Measurements from ENCODE around the gene SLC44A5. TPM values are rescaled to one million over a fixed set of nuclear protein-coding genes. Genes with fewer than 3 reads are reported as not detected.
"Not testable (repeated sequence)": the region's sequence is repeated elsewhere in the genome, so short reads cannot be mapped to it uniquely, and the experiment has no call there.

Gene SLC44A5
- polyA plus RNA-seq, 1 donor from 2014 or later: 2.7 TPM

DNA sequence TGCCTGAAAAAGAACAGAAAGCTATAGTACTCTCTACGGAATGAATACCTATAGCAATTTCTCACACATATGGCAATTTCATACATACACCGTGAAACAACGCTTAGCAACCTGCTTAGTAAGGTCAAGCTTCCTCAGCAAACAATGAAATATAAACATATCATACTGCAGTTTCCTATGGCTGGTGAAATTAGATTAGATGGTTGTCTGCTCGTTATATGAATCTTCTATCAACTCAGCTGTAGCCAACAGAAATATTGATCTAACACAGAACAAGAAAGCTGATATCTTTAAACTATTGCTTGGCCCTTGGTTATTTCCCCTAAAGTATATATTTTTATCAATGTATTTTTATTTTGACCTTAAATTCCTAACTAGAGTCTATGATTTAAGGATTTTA lies 187.8 kb downstream of the SLC44A5 start:
- H3K27ac Mint-ChIP-seq: no peak overlapping the region
- H3K4me3 Mint-ChIP-seq: no peak overlapping the region
- no peaks in the 10 kb centered on the region for H3K9me3 Mint-ChIP-seq
- H3K36me3 Mint-ChIP-seq: no peaks in the 10 kb centered on the region
- peaks cover 0 to 2% (median 0%) of the 10 kb centered on the region in 3 donors for H3K4me1 Mint-ChIP-seq
- H3K27me3 Mint-ChIP-seq: no peaks in the 10 kb centered on the region

DNA sequence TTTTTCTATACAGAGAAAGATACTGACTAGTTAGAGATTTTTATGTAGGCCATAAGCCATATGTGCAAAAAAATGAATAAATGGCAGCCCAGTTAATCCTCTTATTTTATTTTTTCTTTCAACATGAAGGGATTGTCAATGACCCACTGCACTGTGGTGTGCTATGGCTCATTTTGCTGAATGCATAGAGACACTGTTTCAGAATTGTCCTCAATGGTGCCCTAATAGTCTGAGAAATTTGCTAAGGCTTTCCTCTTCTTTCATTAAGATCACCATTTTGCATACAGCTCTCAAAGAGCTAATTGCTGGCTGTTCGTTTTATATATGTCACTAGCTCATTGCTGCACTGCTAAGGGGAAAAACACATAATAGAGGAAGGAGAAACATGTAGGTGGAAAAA lies 189.5 kb downstream of the SLC44A5 start:
- H3K27ac Mint-ChIP-seq: no peak overlapping the region

DNA sequence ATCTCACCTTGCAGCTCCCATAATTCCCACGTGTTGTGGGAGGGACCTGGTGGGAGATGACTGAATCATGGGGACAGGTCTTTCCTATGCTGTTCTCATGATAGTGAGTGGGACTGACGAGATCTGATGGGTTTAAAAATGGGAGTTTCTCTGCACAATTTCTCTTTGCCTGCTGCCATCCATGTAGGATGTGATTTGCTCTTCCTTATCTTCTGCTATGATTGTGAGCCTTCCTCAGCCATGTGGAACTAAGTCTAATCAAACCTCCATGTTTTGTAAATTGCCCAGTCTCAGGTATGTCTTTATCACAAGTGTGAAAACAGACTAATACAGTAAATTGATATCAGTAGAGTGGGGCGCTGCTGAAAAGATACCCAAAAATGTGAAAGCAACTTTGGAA lies 195.7 kb downstream of the SLC44A5 start:
- Mint-ChIP-seq H3K9me3 (peaks cover 2 to 5% (median 3%) of the 10 kb centered on the region in 3 donors), H3K27ac (no peak overlapping the region), H3K27me3 (no peaks in the 10 kb centered on the region), H3K4me3 (no peak overlapping the region), H3K36me3 (no peaks in the 10 kb centered on the region), H3K4me1 (peaks cover 0 to 2% (median 0%) of the 10 kb centered on the region in 3 donors)

More for the DNA sequence above, 189.5 kb downstream of the SLC44A5 start:
- H3K9me3 Mint-ChIP-seq: peaks cover 0 to 5% (median 0%) of the 10 kb centered on the region in 3 donors
- H3K36me3 Mint-ChIP-seq: no peaks in the 10 kb centered on the region
- H3K4me3 Mint-ChIP-seq: no peak overlapping the region
- H3K4me1 Mint-ChIP-seq: peaks cover 0 to 2% (median 0%) of the 10 kb centered on the region in 3 donors
- H3K27me3 Mint-ChIP-seq: no peaks in the 10 kb centered on the region

DNA sequence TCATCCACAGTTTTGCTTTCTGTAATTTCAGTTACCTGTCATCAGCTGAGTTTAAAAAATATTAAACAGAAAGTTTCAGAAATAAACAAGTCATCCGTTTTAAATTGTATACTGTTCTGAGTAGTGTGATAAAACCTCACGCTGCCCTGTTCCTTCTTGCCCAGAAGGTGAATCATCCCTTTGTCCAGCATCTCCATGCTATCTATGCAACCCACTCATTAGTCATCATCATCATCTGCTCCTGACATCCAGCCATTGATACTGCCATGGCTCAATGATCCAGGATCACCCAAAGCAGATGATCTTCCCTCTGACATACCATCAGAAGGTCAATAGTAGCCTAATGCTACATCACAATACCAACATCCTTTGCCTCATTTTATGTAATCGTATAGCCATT lies 198.3 kb downstream of the SLC44A5 start:
- Mint-ChIP-seq H3K27me3 (no peaks in the 10 kb centered on the region), H3K36me3 (no peaks in the 10 kb centered on the region), H3K27ac (no peak overlapping the region), H3K4me3 (no peak overlapping the region), H3K4me1 (peaks cover 0 to 2% (median 0%) of the 10 kb centered on the region in 3 donors), H3K9me3 (peaks cover 2 to 5% (median 3%) of the 10 kb centered on the region in 3 donors)

DNA sequence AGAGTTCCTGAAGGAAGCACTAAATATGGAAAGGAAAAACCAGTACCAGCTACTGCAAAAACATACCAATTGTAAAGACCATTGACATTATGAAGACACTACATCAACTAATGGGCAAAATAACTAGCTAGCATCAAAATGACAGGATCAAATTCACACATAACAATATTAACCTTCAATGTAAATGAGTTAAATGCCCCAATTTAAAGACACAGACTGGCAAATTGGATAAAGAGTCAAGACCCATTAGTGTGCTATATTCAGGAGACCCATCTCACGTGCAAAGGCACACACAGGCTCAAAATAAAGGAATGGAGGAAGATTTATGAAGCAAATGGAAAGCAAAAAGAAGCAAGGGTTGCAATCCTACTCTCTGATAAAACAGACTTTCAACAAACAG lies 206.2 kb downstream of the SLC44A5 start:
- not testable (repeated sequence) for H3K9me3 Mint-ChIP-seq, H3K27ac Mint-ChIP-seq, H3K27me3 Mint-ChIP-seq, H3K36me3 Mint-ChIP-seq, H3K4me1 Mint-ChIP-seq
- peak overlapping the region in 1 of 4 donors; percentile 42 for H3K4me3 Mint-ChIP-seq

DNA sequence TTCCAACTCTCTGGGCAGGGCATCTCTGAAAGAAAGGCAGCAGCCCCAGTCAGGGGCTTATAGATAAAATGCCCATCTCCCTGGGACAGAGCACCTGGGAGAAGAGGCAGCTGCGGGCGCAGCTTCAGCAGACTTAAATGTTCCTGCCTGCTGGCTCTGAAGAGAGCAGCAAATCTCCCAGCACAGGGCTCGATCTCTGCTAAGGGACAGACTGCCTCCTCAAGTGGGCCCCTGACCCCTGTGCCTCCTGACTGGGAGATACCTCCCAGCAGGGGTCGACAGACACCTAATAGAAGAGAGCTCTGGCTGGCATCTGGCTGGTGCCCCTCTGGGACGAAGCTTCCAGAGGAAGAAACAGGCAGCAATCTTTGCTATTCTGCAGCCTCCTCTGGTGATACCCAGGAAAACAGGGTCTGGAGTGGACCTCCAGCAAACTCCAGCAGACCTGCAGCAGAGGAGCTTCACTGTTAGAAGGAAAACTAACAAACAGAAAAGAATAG lies 207.7 kb downstream of the SLC44A5 start:
- not testable (repeated sequence) for H3K9me3 Mint-ChIP-seq, H3K4me3 Mint-ChIP-seq, H3K36me3 Mint-ChIP-seq, H3K4me1 Mint-ChIP-seq, H3K27ac Mint-ChIP-seq, H3K27me3 Mint-ChIP-seq

DNA sequence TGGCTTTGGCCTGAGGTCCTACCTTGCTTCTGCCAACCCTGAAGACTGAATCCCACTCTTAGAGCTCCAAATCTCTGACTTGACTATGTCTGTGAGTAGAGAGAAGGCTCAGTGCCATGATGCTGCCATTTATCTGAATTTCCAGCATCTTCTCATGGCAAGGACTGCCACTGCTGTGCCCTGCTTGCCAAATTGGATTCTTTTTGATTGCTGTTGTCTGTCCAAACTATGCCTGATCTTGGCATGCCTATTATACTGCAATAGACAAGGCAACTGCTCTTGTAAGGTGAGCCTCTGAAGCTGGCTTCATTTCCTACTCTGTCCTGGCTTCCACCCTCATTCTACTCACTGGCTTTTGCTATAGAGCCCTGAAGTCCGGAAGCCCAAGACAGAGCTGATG lies 210.2 kb downstream of the SLC44A5 start:
- H3K4me3 Mint-ChIP-seq: no peak overlapping the region
- peaks cover 7 to 13% (median 13%) of the 10 kb centered on the region in 3 donors for H3K4me1 Mint-ChIP-seq
- peaks cover 0 to 4% (median 0%) of the 10 kb centered on the region in 3 donors for H3K9me3 Mint-ChIP-seq
- H3K36me3 Mint-ChIP-seq: peaks cover 3% of the 10 kb centered on the region
- peaks cover 1% of the 10 kb centered on the region for H3K27me3 Mint-ChIP-seq
- no peak overlapping the region for H3K27ac Mint-ChIP-seq

DNA sequence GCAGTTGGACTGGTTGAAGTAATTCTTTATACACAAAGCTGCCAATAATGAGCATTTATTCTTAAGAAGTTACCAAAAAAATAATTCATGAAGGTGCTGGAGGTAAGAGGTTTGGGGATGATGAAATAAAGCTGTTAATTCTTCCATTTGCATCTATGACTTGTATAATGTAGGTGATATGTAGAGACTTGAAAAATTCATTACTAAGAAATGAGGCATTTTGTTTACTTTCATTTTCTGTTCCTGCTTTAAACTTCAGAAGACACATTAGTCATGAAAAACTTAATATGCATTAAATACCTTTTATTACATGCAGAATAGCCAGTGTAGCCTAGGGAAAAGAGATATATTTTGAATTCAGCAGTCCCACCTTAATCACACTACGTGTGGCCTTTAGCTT lies 214.2 kb downstream of the SLC44A5 start:
- H3K4me3 Mint-ChIP-seq: no peak overlapping the region
- H3K9me3 Mint-ChIP-seq: peaks cover 0 to 2% (median 0%) of the 10 kb centered on the region in 3 donors
- H3K27ac Mint-ChIP-seq: no peak overlapping the region
- H3K4me1 Mint-ChIP-seq: peaks cover 17 to 36% (median 33%) of the 10 kb centered on the region in 3 donors
- H3K27me3 Mint-ChIP-seq: no peaks in the 10 kb centered on the region
- H3K36me3 Mint-ChIP-seq: no peaks in the 10 kb centered on the region

DNA sequence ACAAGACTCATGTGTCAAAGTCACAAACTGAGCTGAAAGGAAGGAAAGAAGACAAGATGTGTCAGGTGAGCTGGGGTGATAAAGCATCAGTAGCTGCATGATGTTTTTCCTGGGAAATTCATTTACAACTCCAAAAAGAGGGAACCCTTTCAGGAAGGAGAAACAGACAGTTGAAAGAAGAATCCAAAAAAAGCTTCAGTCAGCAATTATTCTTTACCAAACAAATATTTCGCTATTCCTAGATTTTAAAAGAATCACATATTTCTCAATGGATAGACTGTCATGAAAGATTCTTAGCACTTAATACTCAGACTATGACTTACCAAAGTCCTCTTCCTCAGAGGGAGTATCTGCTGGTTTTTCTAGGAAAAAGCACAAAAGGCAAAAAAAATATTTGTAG lies 214.7 kb downstream of the SLC44A5 start:
- no peaks in the 10 kb centered on the region for H3K36me3 Mint-ChIP-seq
- H3K4me3 Mint-ChIP-seq: no peak overlapping the region
- no peak overlapping the region for H3K27ac Mint-ChIP-seq
- H3K4me1 Mint-ChIP-seq: peaks cover 17 to 40% (median 35%) of the 10 kb centered on the region in 3 donors
- peaks cover 0 to 2% (median 0%) of the 10 kb centered on the region in 3 donors for H3K9me3 Mint-ChIP-seq
- H3K27me3 Mint-ChIP-seq: no peaks in the 10 kb centered on the region

DNA sequence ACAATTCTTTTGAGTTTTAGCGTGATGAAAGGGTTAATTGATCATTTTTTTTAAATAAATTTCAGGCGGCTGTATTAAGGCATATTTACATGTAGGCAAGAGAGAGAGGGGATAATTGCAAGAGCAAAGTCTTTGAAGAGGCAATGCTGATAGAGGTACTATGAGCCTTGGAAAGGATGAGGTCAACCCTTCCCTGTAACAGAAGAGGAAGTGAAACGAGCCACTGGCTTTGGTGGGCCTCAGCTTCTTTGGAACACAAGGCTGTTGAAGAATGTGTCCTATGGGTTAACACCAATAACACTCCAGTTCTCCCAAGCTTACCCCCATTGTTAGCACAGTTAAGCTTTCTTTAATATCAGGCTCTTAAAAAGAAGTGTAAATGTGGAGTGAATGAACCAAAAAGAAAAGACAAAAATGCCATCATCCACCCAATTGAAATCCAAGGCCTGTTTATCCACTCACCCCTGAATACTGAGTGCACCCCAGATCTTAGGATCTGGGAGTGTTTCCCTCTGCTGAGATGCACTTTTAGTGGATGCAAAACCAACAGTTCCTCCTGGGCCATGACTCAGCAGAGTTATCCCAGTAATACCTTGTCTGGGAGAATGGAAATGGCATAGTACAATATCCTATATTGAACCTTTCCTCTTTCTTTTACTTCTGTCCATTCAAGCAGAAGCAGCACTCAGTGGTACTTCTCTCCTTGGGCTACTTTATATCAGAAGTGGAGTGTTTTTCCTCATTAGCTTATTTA lies 216.4 kb downstream of the SLC44A5 start:
- Mint-ChIP-seq H3K27ac (no peak overlapping the region), H3K27me3 (no peaks in the 10 kb centered on the region), H3K36me3 (no peaks in the 10 kb centered on the region), H3K4me1 (peaks cover 17 to 40% (median 35%) of the 10 kb centered on the region in 3 donors), H3K9me3 (peaks cover 0 to 4% (median 3%) of the 10 kb centered on the region in 3 donors), H3K4me3 (peak overlapping the region in 1 of 4 donors; percentile 49)

DNA sequence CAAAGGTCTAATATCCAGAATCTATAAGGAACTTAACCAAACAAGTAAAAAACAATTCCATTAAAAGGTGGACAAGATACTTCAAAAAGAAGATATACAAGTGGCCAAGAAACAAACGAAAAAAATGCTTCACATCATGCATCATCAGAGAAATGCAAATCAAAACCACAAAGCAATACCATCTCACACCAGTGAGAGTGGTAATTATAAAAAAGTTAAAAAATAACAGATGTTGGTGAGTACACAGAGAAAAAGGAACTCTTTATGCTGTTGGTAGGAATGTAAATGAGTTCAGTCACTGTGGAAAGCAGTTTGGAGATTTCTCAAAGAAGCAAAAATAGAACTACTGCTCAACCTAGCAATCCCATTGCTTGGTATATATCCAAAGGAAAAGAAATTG lies 218.6 kb downstream of the SLC44A5 start:
- H3K27ac Mint-ChIP-seq: peak overlapping the region; percentile 9 to 96 (median 49)
- H3K4me3 Mint-ChIP-seq: peak overlapping the region in 2 of 4 donors; percentile 66 to 76
- peaks cover 0 to 4% (median 3%) of the 10 kb centered on the region in 3 donors for H3K9me3 Mint-ChIP-seq

DNA sequence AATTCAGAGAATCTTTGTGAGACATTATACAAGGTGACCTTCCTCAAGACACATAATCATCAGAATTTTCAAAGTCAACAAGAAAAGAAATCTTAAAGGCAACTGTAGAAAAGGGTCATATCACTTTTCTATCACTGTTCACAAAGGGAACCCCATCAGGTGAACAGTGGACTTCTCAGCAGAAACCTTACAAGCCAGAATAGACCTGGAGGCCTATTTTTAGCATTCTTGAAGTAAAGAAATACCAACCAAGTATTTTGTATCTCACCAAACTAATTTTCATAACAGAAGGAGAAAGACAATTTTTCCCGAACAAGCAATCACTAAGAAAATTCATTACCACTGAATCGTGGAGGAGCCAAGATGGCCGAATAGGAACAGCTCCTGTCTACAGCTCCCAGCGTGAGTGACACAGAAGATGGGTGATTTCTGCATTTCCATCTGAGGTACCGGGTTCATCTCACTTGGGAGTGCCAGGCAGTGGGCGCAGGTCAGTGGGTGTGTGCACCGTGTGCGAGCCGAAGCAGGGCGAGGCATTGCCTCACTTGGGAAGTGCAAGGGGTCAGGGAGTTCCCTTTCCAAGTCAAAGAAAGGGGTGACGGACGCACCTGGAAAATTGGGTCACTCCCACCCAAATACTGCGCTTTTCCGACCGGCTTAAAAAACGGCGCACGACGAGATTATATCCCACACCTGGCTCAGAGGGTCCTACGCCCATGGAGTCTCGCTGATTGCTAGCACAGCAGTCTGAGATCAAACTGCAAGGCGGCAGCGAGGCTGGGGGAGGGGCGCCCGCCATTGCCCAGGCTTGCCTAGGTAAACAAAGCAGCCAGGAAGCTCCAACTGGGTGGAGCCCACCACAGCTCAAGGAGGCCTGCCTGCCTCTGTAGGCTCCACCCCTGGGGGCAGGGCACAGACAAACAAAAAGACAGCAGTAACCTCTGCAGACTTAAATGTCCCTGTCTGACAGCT lies 235.2 kb downstream of the SLC44A5 start:
- H3K36me3 Mint-ChIP-seq, H3K9me3 Mint-ChIP-seq, H3K4me1 Mint-ChIP-seq, H3K27me3 Mint-ChIP-seq: not testable (repeated sequence)
- H3K27ac Mint-ChIP-seq: peak overlapping the region in 2 of 3 donors; percentile 49 to 96
- H3K4me3 Mint-ChIP-seq: peak overlapping the region in 3 of 4 donors; percentile 87 to 99 (median 89)

More for the DNA sequence above, 218.6 kb downstream of the SLC44A5 start:
- Mint-ChIP-seq H3K4me1 (peaks cover 17 to 40% (median 35%) of the 10 kb centered on the region in 3 donors), H3K36me3 (no peaks in the 10 kb centered on the region), H3K27me3 (no peaks in the 10 kb centered on the region)

DNA sequence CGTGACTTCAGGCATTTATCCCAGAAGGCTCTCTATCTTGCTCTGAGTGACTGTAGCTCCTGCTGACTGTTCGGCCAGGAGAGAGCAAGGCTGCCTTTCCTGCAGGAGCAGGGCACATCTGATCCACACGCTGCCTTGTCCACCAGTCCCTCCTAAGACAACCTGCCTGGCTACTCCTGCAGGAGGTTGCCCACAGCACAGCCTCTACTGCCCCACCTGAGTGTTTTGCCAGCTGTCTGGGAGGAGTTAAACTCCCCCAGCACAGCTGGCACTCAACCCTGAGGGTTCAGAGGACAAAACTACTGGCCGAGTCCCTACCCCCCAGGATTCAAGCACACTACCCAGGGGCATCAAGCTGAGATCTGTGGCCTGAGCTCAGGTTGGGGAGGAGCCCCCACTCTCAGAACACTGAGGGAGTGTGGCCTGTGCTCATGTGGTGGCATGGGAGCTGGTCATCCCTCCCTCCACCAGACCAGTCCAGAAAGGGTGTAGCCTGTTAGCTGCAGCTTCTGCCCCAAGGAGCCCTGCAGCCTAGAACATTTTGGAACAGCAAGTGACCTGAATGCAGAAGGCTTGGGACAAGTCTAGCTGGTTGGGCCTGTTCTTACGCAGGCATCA lies 237.3 kb downstream of the SLC44A5 start:
- Mint-ChIP-seq H3K36me3 (no peaks in the 10 kb centered on the region), H3K27ac (no peak overlapping the region), H3K9me3 (no peaks in the 10 kb centered on the region), H3K27me3 (peaks cover 3% of the 10 kb centered on the region), H3K4me1 (peaks cover 3 to 6% (median 6%) of the 10 kb centered on the region in 3 donors), H3K4me3 (peak overlapping the region in 1 of 4 donors; percentile 49)

DNA sequence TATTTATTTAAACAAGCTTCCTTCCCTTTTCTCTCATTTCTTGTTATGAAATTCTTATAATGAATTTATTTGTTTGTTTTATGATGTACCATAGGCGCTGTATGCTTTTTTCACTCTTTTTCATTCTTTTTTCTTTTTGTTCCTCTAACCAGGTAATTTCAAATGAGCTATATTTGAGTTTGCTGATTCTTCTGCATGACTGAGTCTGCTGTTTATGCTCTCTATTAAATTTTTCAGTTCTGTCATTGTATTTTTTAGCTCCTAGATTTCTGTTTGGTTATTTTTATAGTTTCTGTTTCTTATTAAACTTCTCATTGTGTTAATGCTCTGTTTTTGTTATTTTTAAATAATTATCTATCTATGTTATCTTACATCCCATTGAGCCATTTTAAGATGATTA lies 244.3 kb downstream of the SLC44A5 start:
- Mint-ChIP-seq H3K27me3 (no peaks in the 10 kb centered on the region), H3K4me3 (no peak overlapping the region), H3K4me1 (peaks cover 0 to 4% (median 1%) of the 10 kb centered on the region in 3 donors), H3K9me3 (peaks cover 3 to 9% (median 4%) of the 10 kb centered on the region in 3 donors), H3K27ac (no peak overlapping the region), H3K36me3 (peaks cover 4% of the 10 kb centered on the region)

Measured in IgD-negative memory B cell (primary cell).